HCT116 (cell line): ENCODE results near the gene AKR1B1.

Experiments
- CEBPB ChIP-seq: IDR thresholded peaks from 2 replicates; pipeline ENCODE4 v1.6.1; 2012; ENCODE audit warnings: low read depth
- EGR1 ChIP-seq: IDR thresholded peaks from 2 replicates; pipeline ENCODE4 v1.6.1; 2012; ENCODE audit warnings: low read depth
- EZH2 ChIP-seq: fragments of 200-600 bp; sonication (generic); IDR thresholded peaks from 2 replicates; pipeline ENCODE4 v1.6.1; 2017; ENCODE audit warnings: antibody characterized with exemption, mixed run types
- POLR2A ChIP-seq: IDR thresholded peaks from 2 replicates; pipeline ENCODE4 v1.7.0; 2011; ENCODE audit warnings: borderline replicate concordance; ENCODE audit not compliant: insufficient read depth, insufficient read length; ENCODE audit errors: extremely low read depth
- POLR2AphosphoS5 ChIP-seq: IDR thresholded peaks from 2 replicates; pipeline ENCODE4 v1.6.1; 2011; ENCODE audit warnings: mild to moderate bottlenecking, low read depth, low read length, moderate library complexity
- RAD21 ChIP-seq: IDR thresholded peaks from 2 replicates; pipeline ENCODE4 v1.6.1; 2012; ENCODE audit warnings: low read depth, mild to moderate bottlenecking
- SIN3A ChIP-seq: IDR thresholded peaks from 2 replicates; pipeline ENCODE4 v1.6.1; 2012; ENCODE audit warnings: low read depth
- TF ChIP-seq, protein P1 (sequence below): IDR thresholded peaks from 2 replicates; pipeline ENCODE4 v1.6.1; 2012
- TF ChIP-seq, protein P2 (sequence below), 3 experiments: fragments of 200-600 bp in 1 of 3; sonication (generic) in 1 of 3; IDR thresholded peaks in 2 of 3; conservative IDR thresholded peaks in 1 of 3; 2 replicates each; pipeline ENCODE4 v1.5.1; 2012 to 2017; ENCODE audit warnings: low read depth in 2 of 3, low read length in 2 of 3, antibody characterized with exemption in 1 of 3, borderline replicate concordance in 1 of 3, control low read depth in 1 of 3, mild to moderate bottlenecking in 1 of 3, mixed read lengths in 1 of 3, mixed run types in 1 of 3, moderate library complexity in 1 of 3; ENCODE audit not compliant: insufficient read depth in 1 of 3
- TF ChIP-seq, protein P3 (sequence below): IDR thresholded peaks from 2 replicates; pipeline ENCODE4 v1.6.1; 2012

DNA sequence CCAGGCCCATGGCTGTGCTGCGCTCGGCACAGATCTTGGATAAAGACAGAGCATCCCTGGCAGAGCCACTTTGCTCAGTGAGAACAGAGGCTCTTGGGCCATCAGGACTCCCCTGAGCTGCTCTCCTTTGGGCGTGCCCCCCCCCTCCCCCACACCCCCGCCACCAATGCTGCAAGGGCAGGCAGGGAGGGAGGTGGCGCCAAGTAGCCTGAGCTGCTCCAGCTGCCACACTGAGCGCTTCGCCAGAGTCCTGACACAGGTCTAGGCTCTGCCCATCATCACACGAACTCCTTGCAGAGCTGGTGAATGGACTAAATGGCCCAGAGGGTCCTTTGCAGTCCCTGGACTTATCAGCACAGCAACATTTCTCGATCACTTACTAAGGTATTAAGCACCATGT lies 12.5 kb downstream of the AKR1B1 start:
- TF ChIP-seq, protein P1, sequence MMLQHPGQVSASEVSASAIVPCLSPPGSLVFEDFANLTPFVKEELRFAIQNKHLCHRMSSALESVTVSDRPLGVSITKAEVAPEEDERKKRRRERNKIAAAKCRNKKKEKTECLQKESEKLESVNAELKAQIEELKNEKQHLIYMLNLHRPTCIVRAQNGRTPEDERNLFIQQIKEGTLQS, result no peak
- TF ChIP-seq POLR2AphosphoS5 (no peak), EGR1 (no peak), SIN3A (no peak), EZH2 (no peak), RAD21 (no peak), CEBPB (no peak), POLR2A (no peak)
- TF ChIP-seq, protein P2, sequence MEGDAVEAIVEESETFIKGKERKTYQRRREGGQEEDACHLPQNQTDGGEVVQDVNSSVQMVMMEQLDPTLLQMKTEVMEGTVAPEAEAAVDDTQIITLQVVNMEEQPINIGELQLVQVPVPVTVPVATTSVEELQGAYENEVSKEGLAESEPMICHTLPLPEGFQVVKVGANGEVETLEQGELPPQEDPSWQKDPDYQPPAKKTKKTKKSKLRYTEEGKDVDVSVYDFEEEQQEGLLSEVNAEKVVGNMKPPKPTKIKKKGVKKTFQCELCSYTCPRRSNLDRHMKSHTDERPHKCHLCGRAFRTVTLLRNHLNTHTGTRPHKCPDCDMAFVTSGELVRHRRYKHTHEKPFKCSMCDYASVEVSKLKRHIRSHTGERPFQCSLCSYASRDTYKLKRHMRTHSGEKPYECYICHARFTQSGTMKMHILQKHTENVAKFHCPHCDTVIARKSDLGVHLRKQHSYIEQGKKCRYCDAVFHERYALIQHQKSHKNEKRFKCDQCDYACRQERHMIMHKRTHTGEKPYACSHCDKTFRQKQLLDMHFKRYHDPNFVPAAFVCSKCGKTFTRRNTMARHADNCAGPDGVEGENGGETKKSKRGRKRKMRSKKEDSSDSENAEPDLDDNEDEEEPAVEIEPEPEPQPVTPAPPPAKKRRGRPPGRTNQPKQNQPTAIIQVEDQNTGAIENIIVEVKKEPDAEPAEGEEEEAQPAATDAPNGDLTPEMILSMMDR (IDR thresholded peaks at IDR 0.05 in 2 of 3, conservative IDR thresholded peaks at IDR 0.05 in 1 of 3; ENCODE audit: borderline replicate concordance in 1 of 3, insufficient read depth in 1 of 3, low read depth in 2 of 3, low read length in 2 of 3), result no peak
- TF ChIP-seq, protein P3, sequence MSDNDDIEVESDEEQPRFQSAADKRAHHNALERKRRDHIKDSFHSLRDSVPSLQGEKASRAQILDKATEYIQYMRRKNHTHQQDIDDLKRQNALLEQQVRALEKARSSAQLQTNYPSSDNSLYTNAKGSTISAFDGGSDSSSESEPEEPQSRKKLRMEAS, result no peak
